ENCODE results near the gene TANC1.

Gene TANC1

DNA sequence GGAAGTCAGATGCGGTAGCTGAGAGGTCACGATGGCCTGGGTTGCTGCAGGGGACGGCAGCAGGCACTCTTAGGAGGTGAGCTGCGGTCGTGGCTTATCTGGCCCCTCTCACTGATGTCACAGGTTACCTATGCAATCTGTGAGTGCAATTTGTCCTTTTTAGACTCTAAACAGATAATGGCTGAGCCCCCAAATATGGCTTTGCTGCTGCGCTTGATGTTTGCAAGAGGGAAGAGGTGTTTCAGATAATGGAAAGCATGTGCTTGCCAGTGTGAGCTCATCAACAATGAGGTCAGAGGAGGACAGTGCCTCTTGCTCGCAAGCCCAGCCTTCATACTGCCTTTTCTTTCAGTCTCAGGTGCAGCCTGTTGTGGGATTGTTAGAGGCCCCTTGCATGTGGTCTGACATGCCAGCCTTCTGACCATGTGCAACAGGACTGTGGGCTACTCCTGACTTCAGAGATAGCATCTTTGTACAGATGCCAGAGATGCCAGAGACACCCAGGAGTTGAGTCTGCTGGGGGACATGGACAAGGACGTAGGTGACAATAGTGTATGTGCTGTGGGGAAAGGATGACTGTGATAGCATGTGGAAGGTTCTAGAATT, 151.3 kb downstream of the TANC1 start:
- no peak overlapping the region for H3K4me3 Mint-ChIP-seq
- ATAC-seq (replicated peaks), result peak; percentile 31
- H3K27me3 Mint-ChIP-seq, result peaks cover 0 to 5% of the 10 kb centered on the region in 2 donors
- peaks cover 18 to 24% of the 10 kb centered on the region in 2 donors for H3K4me1 Mint-ChIP-seq (ENCODE audit: low read depth in 2 of 2)
- H3K9me3 Mint-ChIP-seq, result no peaks in the 10 kb centered on the region
- no peaks in the 10 kb centered on the region for H3K36me3 Mint-ChIP-seq (ENCODE audit: insufficient read depth)
- DNase-seq, result no peak
- peak overlapping the region in 1 of 2 donors; percentile 15 for H3K27ac Mint-ChIP-seq

DNA sequence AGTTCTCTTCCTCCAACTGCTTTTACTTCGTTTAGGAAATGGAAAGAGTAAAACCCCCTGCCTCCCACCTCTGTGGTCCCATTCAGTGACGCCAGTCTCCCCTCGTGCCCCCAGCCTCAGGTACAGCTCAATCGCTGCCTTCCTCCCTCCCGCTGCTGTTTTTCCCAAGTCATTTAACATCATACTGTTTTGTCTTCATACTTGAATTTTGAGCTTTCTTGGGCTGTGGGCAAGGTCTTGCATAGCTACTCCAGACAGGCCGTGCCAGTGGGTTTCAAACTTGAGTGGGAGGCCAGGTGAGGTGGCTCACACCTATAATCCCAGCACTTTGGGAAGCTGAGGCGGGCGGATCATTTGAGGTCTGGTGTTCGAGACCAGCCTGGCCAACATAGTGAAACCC, 155.3 kb downstream of the TANC1 start:
- peaks cover 18 to 22% of the 10 kb centered on the region in 2 donors for H3K4me1 Mint-ChIP-seq (ENCODE audit: low read depth in 2 of 2)
- DNase-seq (no peak), ATAC-seq (replicated peaks) (no peak)
- H3K27ac Mint-ChIP-seq, result peak overlapping the region; percentile 84 to 85
- H3K27me3 Mint-ChIP-seq, result no peaks in the 10 kb centered on the region
- H3K9me3 Mint-ChIP-seq, result no peaks in the 10 kb centered on the region
- H3K36me3 Mint-ChIP-seq (ENCODE audit: insufficient read depth), result no peaks in the 10 kb centered on the region
- no peak overlapping the region for H3K4me3 Mint-ChIP-seq

DNA sequence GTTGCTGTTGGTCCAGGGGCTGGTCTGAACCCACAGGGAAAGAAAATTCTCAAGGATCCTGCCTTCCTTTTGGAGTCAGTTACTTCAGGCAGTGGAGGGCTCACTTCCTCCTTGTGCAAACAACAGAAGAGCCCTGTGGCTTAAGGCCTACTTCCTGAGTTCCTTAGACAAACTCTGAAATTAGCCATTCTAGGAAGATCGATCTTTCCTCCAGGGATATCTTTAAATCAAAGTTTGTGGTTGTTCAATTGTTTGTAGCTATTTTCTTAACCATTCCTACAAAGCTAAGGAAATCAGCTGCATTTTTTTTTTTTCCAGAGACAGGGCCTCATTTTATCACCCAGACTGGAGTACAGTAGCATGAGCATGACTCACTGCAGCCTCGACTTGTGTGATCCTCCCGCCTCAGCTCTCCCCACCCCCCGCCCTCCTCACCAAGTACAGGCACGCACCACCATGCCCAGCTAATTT, 156.0 kb downstream of the TANC1 start:
- DNase-seq (no peak), ATAC-seq (replicated peaks) (peak; percentile 71)
- Mint-ChIP-seq H3K27ac (peak overlapping the region; percentile 84 to 85), H3K27me3 (no peaks in the 10 kb centered on the region), H3K4me3 (no peak overlapping the region), H3K4me1 (ENCODE audit: low read depth in 2 of 2) (peaks cover 22 to 23% of the 10 kb centered on the region in 2 donors), H3K9me3 (no peaks in the 10 kb centered on the region), H3K36me3 (ENCODE audit: insufficient read depth) (no peaks in the 10 kb centered on the region)

- ATAC-seq (replicated peaks) (no peak), DNase-seq (no peak)
- peaks cover 21 to 24% of the 10 kb centered on the region in 2 donors for H3K4me1 Mint-ChIP-seq (ENCODE audit: low read depth in 2 of 2)
- peak overlapping the region; percentile 84 to 85 for H3K27ac Mint-ChIP-seq
- no peak overlapping the region for H3K4me3 Mint-ChIP-seq
- no peaks in the 10 kb centered on the region for H3K36me3 Mint-ChIP-seq (ENCODE audit: insufficient read depth)
- no peaks in the 10 kb centered on the region for H3K27me3 Mint-ChIP-seq
- H3K9me3 Mint-ChIP-seq, result no peaks in the 10 kb centered on the region
These were observed 156.6 kb downstream of the TANC1 start for GRCh38 chr2:159124931-159125467.

DNA sequence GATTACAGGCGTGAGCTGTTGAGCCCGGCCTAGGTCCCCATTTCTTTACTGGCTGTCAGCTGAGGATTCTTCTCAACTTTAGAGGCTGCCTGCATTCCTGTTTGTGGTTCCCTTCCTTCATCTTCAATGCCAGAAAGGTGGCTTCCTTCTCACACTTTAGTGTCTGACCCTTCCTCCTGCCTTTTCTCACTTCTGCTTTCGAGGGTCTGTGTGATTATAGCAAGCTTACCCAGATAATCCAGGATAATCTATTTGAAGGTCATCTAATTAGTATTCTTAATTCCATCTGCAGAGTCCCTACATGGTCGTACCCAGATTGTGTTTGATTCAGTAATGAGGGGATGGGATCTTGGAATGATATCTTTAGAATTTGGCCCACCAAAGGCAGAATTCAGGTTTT, 157.4 kb downstream of the TANC1 start:
- Mint-ChIP-seq H3K9me3 (no peaks in the 10 kb centered on the region), H3K36me3 (ENCODE audit: insufficient read depth) (no peaks in the 10 kb centered on the region), H3K27ac (peak overlapping the region; percentile 4 to 21), H3K27me3 (no peaks in the 10 kb centered on the region), H3K4me1 (ENCODE audit: low read depth in 2 of 2) (peaks cover 24 to 25% of the 10 kb centered on the region in 2 donors), H3K4me3 (no peak overlapping the region)
- ATAC-seq (replicated peaks), result no peak
- no peak for DNase-seq

- H3K4me1 Mint-ChIP-seq (ENCODE audit: low read depth in 2 of 2), result peaks cover 24 to 27% of the 10 kb centered on the region in 2 donors
- H3K9me3 Mint-ChIP-seq, result no peaks in the 10 kb centered on the region
- H3K36me3 Mint-ChIP-seq (ENCODE audit: insufficient read depth), result no peaks in the 10 kb centered on the region
- no peak overlapping the region for H3K4me3 Mint-ChIP-seq
- DNase-seq, result no peak
- H3K27me3 Mint-ChIP-seq, result no peaks in the 10 kb centered on the region
- ATAC-seq (replicated peaks), result no peak
- peak overlapping the region in 1 of 2 donors; percentile 4 for H3K27ac Mint-ChIP-seq
These were observed 158.1 kb downstream of the TANC1 start for GRCh38 chr2:159126432-159127022.

DNA sequence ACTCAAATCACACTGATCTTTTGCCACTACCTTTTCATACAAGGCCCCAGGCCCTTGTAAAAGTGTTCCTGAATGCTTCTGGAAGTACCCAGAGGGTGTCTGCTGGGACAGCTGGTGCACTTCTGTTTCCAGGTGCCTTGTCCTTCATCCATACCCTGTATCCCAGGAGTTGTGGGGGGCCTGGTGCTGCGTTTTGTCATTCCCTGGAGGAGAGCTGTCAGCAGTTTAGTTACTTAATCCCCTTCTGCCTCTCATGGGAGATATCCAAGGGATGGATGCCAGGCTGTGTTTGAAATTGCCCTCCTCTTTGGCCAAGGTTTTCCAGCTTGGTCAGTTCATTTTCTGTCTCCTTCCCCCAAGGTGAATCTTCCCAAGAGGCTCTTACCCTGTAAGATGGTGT, 159.8 kb downstream of the TANC1 start:
- H3K27ac Mint-ChIP-seq, result no peak overlapping the region
- H3K4me1 Mint-ChIP-seq (ENCODE audit: low read depth in 2 of 2), result peaks cover 24 to 35% of the 10 kb centered on the region in 2 donors

DNA sequence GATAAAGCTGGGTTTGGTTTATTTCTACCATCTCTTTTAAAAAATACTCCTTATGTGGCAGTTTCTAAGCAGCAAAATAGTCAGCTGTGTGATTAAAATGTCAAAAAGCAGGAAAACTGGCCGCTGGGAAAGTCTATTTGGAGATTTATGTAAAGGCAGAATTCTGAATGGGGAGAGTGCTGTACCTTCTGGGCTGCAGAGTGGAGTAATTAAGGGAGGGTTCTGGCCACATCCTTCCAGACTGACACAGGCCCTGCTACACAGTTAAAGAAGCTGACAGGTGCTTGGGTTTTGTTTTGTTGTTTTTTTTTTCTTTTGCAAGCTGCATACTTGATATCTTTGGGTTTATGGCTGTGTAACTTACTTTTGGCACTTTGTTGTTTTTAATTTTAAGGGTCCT, 160.8 kb downstream of the TANC1 start:
- Mint-ChIP-seq H3K27me3 (no peaks in the 10 kb centered on the region), H3K4me1 (ENCODE audit: low read depth in 2 of 2) (peaks cover 20 to 29% of the 10 kb centered on the region in 2 donors), H3K9me3 (no peaks in the 10 kb centered on the region), H3K4me3 (peak overlapping the region in 1 of 2 donors; percentile 13), H3K36me3 (ENCODE audit: insufficient read depth) (no peaks in the 10 kb centered on the region), H3K27ac (peak overlapping the region in 1 of 2 donors; percentile 5)
- DNase-seq (no peak), ATAC-seq (replicated peaks) (peak; percentile 70)

More for the DNA sequence above, 159.8 kb downstream of the TANC1 start:
- ATAC-seq (replicated peaks) (no peak), DNase-seq (no peak)
- no peak overlapping the region for H3K4me3 Mint-ChIP-seq
- H3K36me3 Mint-ChIP-seq (ENCODE audit: insufficient read depth), result no peaks in the 10 kb centered on the region
- H3K9me3 Mint-ChIP-seq, result no peaks in the 10 kb centered on the region
- H3K27me3 Mint-ChIP-seq, result no peaks in the 10 kb centered on the region

DNA sequence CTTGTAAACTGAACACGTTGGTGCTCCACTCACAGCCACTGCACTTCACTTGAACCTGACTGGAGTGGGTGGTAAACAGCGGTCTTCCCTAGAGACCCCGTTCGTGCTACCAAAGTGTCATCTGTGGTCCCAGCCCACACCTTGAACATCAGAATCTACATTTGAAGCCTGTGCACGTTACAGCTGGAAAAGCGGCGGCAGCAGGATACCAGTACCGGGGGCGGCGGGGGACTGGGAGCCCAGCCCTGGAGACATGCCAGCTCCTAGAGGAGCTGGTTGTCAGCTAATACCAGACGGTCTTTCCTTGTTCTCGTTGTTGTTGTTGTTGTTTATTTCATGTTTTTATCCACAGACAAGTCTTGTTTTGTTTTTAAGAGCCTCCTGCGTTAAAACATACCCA, 161.4 kb downstream of the TANC1 start:
- no peak for ATAC-seq (replicated peaks)
- Mint-ChIP-seq H3K27me3 (no peaks in the 10 kb centered on the region), H3K27ac (peak overlapping the region in 1 of 2 donors; percentile 5), H3K9me3 (no peaks in the 10 kb centered on the region), H3K4me1 (ENCODE audit: low read depth in 2 of 2) (peaks cover 15 to 24% of the 10 kb centered on the region in 2 donors), H3K4me3 (peak overlapping the region in 1 of 2 donors; percentile 13), H3K36me3 (ENCODE audit: insufficient read depth) (no peaks in the 10 kb centered on the region)
- no peak for DNase-seq

DNA sequence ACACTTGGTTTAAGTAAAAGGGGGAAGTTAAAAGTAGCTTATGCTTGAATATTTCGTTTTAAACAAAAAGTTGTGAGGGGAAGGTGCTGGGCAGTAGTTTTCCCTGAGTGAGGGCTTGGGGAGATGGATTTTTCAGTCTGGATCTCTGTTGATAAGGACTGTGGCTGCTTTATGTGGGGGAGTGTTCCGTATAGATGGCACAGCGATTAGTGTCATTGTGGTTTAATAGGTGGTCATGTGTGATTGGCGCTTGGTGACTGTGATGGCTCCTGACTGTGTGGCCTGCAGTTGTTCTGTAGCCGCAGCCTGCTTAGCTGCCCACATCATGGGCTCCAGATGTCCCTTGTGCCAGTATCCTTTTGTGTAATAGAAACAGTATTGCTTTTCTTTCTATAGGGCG, 161.9 kb downstream of the TANC1 start:
- Mint-ChIP-seq H3K36me3 (ENCODE audit: insufficient read depth) (no peaks in the 10 kb centered on the region), H3K27ac (peak overlapping the region in 1 of 2 donors; percentile 5), H3K4me3 (no peak overlapping the region), H3K9me3 (no peaks in the 10 kb centered on the region), H3K4me1 (ENCODE audit: low read depth in 2 of 2) (peaks cover 10 to 23% of the 10 kb centered on the region in 2 donors), H3K27me3 (no peaks in the 10 kb centered on the region)
- no peak for ATAC-seq (replicated peaks)
- DNase-seq, result no peak

DNA sequence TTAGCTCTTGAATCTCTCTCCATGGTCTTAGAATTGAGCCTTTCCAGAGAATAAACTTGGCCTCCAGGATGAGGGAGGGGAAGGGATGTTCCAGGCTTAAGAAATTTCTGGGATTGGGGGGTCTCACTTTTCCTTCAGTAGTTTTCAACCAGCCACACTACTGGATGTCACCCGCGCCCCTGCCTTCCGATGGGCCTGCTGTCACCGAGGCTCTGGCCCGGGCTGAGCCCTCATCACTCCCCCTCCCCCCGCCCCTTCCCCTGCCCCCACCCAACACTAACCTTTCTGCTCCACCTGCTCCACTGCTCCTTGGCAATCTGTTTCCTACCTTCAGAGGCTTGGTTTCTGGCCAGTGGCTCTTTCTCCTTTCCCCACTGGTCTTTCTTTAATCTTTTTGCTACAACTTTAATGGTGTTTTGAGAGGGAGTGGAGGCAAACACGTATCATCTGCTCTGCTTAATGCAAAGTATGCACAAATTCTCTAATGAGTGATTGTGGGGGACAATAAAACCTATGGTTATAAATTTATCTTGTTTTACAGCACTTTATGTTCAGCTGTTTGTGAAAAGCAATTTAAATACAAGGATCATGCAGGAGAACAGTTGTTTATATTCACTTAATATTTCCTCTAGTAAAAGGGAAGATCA, 162.9 kb downstream of the TANC1 start:
- Mint-ChIP-seq H3K4me3 (peak overlapping the region in 1 of 2 donors; percentile 12), H3K36me3 (ENCODE audit: insufficient read depth) (no peaks in the 10 kb centered on the region)

DNA sequence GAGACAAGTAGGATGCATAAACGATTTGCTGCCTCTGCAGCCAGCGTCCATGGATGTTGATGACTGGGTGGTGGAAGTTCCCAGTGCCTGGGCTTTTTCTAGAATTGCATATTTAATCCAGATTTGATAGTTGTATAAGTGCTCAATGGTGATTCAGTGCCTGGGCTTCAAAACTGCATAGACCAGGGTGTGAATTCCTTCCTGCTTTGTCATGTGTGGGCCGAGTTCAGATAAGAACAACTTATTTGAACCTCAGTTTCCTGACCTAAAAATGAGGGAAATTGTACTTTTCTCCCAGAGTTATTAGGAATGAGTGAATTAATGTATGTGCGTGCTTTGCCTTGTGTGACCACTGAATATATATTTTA, 163.5 kb downstream of the TANC1 start:
- no peaks in the 10 kb centered on the region for H3K9me3 Mint-ChIP-seq
- no peaks in the 10 kb centered on the region for H3K36me3 Mint-ChIP-seq (ENCODE audit: insufficient read depth)
- ATAC-seq (replicated peaks) (no peak), DNase-seq (no peak)
- peak overlapping the region in 1 of 2 donors; percentile 74 for H3K27ac Mint-ChIP-seq
- peaks cover 9 to 21% of the 10 kb centered on the region in 2 donors for H3K4me1 Mint-ChIP-seq (ENCODE audit: low read depth in 2 of 2)
- no peaks in the 10 kb centered on the region for H3K27me3 Mint-ChIP-seq
- H3K4me3 Mint-ChIP-seq, result peak overlapping the region in 1 of 2 donors; percentile 12

More for the DNA sequence above, 162.9 kb downstream of the TANC1 start:
- Mint-ChIP-seq H3K9me3 (no peaks in the 10 kb centered on the region), H3K27me3 (no peaks in the 10 kb centered on the region), H3K4me1 (ENCODE audit: low read depth in 2 of 2) (peaks cover 9 to 21% of the 10 kb centered on the region in 2 donors), H3K27ac (peak overlapping the region in 1 of 2 donors; percentile 74)
- ATAC-seq (replicated peaks) (no peak), DNase-seq (no peak)

DNA sequence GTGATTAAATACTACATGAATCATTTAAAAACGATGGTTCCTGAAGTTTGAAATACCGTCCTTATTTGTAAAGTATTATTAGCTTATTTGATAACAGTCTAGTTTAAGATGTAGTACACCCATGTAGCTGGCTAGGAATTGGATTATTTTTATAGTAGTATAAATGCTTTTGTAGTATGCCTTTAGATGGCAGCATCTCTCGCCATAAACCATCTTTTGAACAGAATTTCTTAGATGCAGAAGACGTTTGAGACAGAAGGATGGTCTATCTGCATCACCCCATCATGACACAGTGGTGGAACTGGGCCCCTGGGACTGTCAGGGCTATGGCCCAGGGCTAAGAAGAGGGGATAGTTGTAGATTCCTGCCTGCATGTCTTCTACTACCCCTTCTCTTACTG, 165.4 kb downstream of the TANC1 start:
- ATAC-seq (replicated peaks) (peak; percentile 49), DNase-seq (no peak)
- H3K4me3 Mint-ChIP-seq, result no peak overlapping the region
- H3K27me3 Mint-ChIP-seq, result peaks cover 0 to 8% of the 10 kb centered on the region in 2 donors
- no peaks in the 10 kb centered on the region for H3K9me3 Mint-ChIP-seq
- no peaks in the 10 kb centered on the region for H3K36me3 Mint-ChIP-seq (ENCODE audit: insufficient read depth)
- no peak overlapping the region for H3K27ac Mint-ChIP-seq
- peaks cover 9 to 21% of the 10 kb centered on the region in 2 donors for H3K4me1 Mint-ChIP-seq (ENCODE audit: low read depth in 2 of 2)
